AG09309 (cell line): Measurements from ENCODE around the gene RAB31.

Experiments used
- DNase-seq: peaks from one replicate; pipeline ENCODE4 v3.0.0-alpha.2; 2010; ENCODE audit warnings: low read depth
- H3K4me3 ChIP-seq: 2 replicates; pipeline ENCODE4 v1.5.1; 2011; ENCODE audit warnings: mild to moderate bottlenecking, low read depth, low read length, moderate library complexity; ENCODE audit not compliant: control insufficient read depth
- TF ChIP-seq, protein P1 (sequence below): IDR thresholded peaks from 2 replicates; pipeline ENCODE4 v1.5.1; 2011; ENCODE audit warnings: mild to moderate bottlenecking, low read depth, low read length, inconsistent platforms; ENCODE audit not compliant: insufficient read depth, control insufficient read depth; ENCODE audit errors: missing control alignments

Gene RAB31

DNA sequence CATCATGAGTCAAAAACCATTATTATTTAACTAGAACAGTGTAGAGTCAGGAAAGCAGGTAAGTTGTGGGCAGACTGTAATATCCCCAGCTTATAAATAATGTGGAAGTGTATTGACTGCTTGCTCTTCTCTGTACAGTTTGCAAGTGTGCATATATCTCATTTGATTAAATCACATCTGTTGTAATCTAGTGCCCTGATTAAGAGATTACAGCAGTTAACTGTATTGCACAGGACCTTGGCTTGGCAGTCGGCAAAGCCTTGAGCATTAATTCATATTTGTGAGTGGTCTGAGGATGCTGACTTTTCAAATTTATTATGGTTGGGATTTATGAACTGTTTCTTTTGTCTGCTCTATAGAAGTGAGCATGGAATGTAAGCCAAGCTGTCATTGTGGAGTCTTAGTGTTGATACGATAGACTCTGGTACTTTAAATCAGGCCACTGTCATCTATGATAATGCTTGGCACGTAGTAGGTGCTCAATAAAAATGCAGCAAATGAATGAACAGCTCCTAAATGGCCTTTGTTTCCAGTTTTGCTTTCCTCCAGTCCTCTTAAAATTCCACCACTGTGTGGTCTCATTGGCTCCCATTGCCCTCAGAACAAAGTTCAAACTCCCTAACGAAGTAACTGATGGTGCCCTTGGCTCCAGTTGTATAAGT lies 48.3 kb downstream of the RAB31 start:
- TF ChIP-seq, protein P1, sequence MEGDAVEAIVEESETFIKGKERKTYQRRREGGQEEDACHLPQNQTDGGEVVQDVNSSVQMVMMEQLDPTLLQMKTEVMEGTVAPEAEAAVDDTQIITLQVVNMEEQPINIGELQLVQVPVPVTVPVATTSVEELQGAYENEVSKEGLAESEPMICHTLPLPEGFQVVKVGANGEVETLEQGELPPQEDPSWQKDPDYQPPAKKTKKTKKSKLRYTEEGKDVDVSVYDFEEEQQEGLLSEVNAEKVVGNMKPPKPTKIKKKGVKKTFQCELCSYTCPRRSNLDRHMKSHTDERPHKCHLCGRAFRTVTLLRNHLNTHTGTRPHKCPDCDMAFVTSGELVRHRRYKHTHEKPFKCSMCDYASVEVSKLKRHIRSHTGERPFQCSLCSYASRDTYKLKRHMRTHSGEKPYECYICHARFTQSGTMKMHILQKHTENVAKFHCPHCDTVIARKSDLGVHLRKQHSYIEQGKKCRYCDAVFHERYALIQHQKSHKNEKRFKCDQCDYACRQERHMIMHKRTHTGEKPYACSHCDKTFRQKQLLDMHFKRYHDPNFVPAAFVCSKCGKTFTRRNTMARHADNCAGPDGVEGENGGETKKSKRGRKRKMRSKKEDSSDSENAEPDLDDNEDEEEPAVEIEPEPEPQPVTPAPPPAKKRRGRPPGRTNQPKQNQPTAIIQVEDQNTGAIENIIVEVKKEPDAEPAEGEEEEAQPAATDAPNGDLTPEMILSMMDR: no peak
- DNase-seq: no peak
- H3K4me3 ChIP-seq: no peak overlapping the region

DNA sequence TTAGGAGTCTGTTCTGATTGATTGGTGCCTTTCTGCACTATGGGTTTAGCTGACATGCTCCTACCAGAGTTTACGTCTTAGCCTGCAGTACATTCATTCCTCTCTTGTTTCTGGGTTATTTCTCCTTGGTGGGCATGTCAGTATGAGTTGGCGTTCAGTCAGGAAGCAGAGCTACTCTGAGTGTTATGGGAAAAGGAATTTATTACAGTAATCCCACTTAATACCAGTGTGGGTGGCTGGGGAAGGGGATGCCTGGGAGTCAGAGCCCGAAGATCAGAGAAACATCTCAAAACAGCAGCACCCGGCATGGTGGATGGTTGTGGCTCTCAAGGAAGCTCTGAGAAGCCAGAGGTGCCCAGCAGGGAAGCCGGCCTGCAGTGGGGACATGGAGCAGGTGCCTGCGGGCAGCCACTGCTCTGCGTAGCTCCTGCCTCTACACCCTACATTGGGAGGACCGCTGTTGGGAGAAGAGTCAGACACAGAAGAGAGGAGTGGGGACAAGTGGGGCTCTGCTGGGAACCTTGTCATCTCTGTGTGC lies 48.9 kb downstream of the RAB31 start:
- DNase-seq: no peak
- TF ChIP-seq, protein P1: no peak
- H3K4me3 ChIP-seq: no peak overlapping the region

DNA sequence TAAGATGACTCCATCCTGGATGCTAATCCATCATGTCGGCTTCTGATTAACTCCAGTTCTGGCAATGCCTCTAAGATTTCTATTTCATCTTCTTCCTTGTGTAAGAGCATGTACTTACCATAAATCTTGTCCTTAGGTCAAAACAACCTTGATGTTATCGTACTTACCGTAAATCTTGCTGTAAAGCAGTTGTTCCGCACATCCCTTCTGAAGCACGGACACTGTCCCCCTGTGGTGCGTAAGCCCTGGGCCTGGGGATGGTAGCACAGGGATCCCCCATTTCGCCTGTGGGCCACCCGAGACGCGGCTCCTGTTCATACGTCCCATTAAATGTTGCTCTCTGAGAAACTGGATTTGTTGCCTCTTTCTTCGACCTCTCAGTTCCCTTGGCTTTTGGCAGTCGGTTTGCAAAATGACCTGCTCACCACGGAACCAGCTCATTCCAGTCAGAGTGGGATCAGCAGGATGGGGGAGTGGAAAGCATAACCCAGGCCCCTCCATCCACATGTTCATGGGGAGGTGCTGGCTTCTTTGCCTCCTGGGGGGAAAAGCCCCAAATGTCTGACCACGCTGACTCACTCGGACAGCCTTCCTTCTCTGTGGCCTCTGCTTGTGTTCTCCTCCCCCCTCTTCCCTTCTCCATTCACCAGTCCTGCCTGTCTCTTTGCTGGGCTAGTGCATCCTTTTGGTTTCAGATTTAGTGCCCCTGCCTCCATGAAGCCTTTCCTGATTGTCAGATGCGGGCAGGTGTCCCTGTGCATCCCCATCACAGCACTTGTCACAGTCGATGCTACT lies 49.9 kb downstream of the RAB31 start:
- no peak overlapping the region for H3K4me3 ChIP-seq
- TF ChIP-seq, protein P1: no peak
- DNase-seq: no peak

DNA sequence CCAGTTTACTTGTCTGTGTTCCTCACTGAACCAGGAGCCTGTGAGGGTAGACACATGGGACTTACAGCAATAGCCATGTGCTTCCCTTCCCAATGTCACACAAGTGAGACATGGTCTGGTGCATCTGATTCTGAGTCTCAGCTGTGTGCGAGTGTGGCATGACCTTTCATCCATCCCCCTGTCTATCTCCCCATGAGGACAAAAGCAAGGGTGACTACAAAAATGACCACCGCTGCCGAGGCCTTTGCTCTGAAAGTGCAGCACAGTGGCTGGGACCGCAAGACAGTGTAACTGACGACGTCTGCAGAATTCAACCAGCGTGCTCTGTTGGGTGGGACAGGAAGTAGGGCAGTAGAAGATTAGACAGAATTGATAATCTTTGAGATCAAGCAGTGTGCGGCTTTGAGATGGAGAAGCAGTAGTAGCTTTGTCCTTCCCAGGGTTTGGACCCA lies 50.5 kb downstream of the RAB31 start:
- TF ChIP-seq, protein P1: no peak
- H3K4me3 ChIP-seq: no peak overlapping the region
- DNase-seq: no peak

DNA sequence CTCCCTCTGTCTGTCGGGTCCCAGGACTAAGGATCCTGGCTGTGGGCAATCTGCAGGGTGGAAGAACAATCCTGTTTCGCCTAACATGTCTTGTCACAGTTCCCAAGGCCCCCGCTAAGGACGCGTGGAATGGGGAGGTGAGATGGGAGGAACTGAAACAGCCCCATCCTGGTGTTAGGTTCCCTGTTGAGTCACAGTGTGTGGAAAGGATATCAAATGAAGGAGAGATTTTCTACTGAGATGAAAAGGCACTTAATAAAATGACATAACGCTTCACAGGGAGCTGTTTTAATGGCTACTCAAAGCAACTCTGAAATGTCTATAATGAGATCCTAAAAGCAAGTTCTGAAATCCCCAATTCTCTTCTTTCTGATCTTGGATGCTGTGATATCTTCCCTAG lies 52.5 kb downstream of the RAB31 start:
- TF ChIP-seq, protein P1: no peak
- no peak overlapping the region for H3K4me3 ChIP-seq
- DNase-seq: no peak

DNA sequence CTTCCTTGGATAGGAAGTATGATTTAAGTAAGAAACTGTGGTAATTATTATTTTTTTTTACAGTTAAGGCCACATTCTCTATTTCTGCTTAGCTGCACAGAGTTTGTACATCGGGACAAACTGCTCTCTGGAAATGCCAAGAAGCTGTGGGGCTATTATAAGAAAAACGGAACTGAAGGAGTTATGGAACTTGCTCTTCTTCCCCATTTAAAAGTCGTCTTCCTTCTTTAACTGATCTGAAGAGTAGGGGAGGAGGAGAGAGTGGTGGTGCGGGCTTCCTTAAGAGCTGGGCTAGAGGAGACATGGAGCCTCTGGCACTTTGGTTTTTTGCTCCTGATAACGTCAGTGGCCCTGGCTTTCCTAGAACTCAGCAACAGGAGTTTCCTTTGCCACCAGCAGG lies 54.4 kb downstream of the RAB31 start:
- no peak overlapping the region for H3K4me3 ChIP-seq
- DNase-seq: no peak
- TF ChIP-seq, protein P1: no peak
